CD14-positive monocyte (primary cell): Measurements from ENCODE around the gene ISX. TPM values are rescaled to one million over a fixed set of nuclear protein-coding genes. Genes with fewer than 3 reads are reported as not detected.
"Not testable (repeated sequence)": the region's sequence is repeated elsewhere in the genome, so short reads cannot be mapped to it uniquely, and the experiment has no call there.

ENCODE experiments used
- DNase-seq, 3 donors: peaks; one replicate each; pipeline ENCODE4 v3.0.0-alpha.2; 2011 to 2022
- H2AFZ ChIP-seq: 2 replicates; pipeline ENCODE4 v1.6.0; 2012; ENCODE audit warnings: mild to moderate bottlenecking, low read depth, low read length, inconsistent platforms; ENCODE audit not compliant: insufficient read depth, poor library complexity, severe bottlenecking
- H3K27ac ChIP-seq, 2 donors: 1 replicate in 1 of 2; 2 replicates in 1 of 2; pipeline ENCODE4 v1.5.1; 2012 to 2013; ENCODE audit warnings: low read length in 2 of 2, control low read depth in 1 of 2, inconsistent platforms in 1 of 2, low read depth in 1 of 2, mild to moderate bottlenecking in 1 of 2
- H3K27me3 ChIP-seq, 2 donors: one replicate each; pipeline versions ENCODE4 v1.6.0 to v1.6.1; 2011 to 2013; ENCODE audit warnings: low read length in 2 of 2; ENCODE audit not compliant: control insufficient read depth in 2 of 2, insufficient read depth in 2 of 2
- H3K36me3 ChIP-seq, 2 donors: replicated peaks in 1 of 2; 1 replicate in 1 of 2; 2 replicates in 1 of 2; pipeline versions ENCODE4 v1.5.1 to v1.6.1; 2012 to 2013; ENCODE audit warnings: low read length in 2 of 2, control low read depth in 1 of 2, inconsistent platforms in 1 of 2, mild to moderate bottlenecking in 1 of 2; ENCODE audit not compliant: insufficient read depth in 2 of 2, control insufficient read depth in 1 of 2
- H3K4me1 ChIP-seq, 2 donors: 1 replicate in 1 of 2; 2 replicates in 1 of 2; pipeline versions ENCODE4 v1.5.1 to v1.6.1; 2012 to 2013; ENCODE audit warnings: low read length in 2 of 2, control low read depth in 1 of 2, inconsistent platforms in 1 of 2, mild to moderate bottlenecking in 1 of 2, moderate library complexity in 1 of 2; ENCODE audit not compliant: insufficient read depth in 2 of 2, control insufficient read depth in 1 of 2
- H3K4me2 ChIP-seq: replicated peaks from 2 replicates; pipeline ENCODE3; 2012; ENCODE audit warnings: low read length, moderate library complexity, mild to moderate bottlenecking; ENCODE audit not compliant: poor library complexity, severe bottlenecking; ENCODE audit errors: extremely low read depth
- H3K4me3 ChIP-seq, 3 experiments: fragments of 200-600 bp in 1 of 3; sonication (generic) in 1 of 3; replicated peaks in 1 of 3; 1 replicate in 2 of 3; 2 replicates in 1 of 3; pipeline ENCODE4 v1.5.1; 2011 to 2013; ENCODE audit warnings: low read length in 3 of 3, mild to moderate bottlenecking in 3 of 3, control low read depth in 2 of 3, low read depth in 2 of 3, inconsistent platforms in 1 of 3, moderate library complexity in 1 of 3
- H3K79me2 ChIP-seq: 2 replicates; pipeline ENCODE4 v1.6.0; 2012; ENCODE audit warnings: mild to moderate bottlenecking, control low read depth, inconsistent platforms, low read length, moderate library complexity; ENCODE audit not compliant: insufficient read depth
- H3K9ac ChIP-seq: 2 replicates; pipeline ENCODE4 v1.6.0; 2017; ENCODE audit warnings: low read length, mild to moderate bottlenecking; ENCODE audit not compliant: insufficient read depth, poor library complexity, severe bottlenecking
- H3K9me3 ChIP-seq, 2 donors: replicated peaks in 1 of 2; 1 replicate in 1 of 2; 2 replicates in 1 of 2; pipeline versions ENCODE4 v1.5.1 to v1.6.1; 2012 to 2013; ENCODE audit warnings: low read length in 2 of 2, control low read depth in 1 of 2; ENCODE audit not compliant: control insufficient read depth in 1 of 2, insufficient read depth in 1 of 2
- H4K20me1 ChIP-seq: 2 replicates; pipeline ENCODE4 v1.6.0; 2012; ENCODE audit warnings: mild to moderate bottlenecking, low read length, control low read depth, moderate library complexity; ENCODE audit not compliant: insufficient read depth
- H3K27ac Mint-ChIP-seq, 7 donors: one replicate each; pipeline ENCODE4 v1.8.0; 2020; ENCODE audit warnings: mild to moderate bottlenecking in 7 of 7, mixed read lengths in 7 of 7, moderate library complexity in 6 of 7, inconsistent platforms in 2 of 7
- H3K27me3 Mint-ChIP-seq, 3 donors: one replicate each; pipeline ENCODE4 v1.8.0; 2021 to 2022; ENCODE audit warnings: low read depth in 3 of 3, mild to moderate bottlenecking in 3 of 3, mixed read lengths in 3 of 3, moderate library complexity in 3 of 3, inconsistent platforms in 1 of 3
- H3K36me3 Mint-ChIP-seq, 2 donors: one replicate each; pipeline ENCODE4 v1.8.0; 2020; ENCODE audit warnings: mixed read lengths in 2 of 2, inconsistent platforms in 1 of 2, mild to moderate bottlenecking in 1 of 2
- H3K4me1 Mint-ChIP-seq: one replicate; pipeline ENCODE4 v1.8.0; 2020; ENCODE audit warnings: mild to moderate bottlenecking, mixed read lengths
- H3K4me3 Mint-ChIP-seq, 2 donors: one replicate each; pipeline ENCODE4 v1.8.0; 2020; ENCODE audit warnings: mild to moderate bottlenecking in 2 of 2, mixed read lengths in 2 of 2, moderate library complexity in 1 of 2
- H3K9me3 Mint-ChIP-seq, 7 donors: one replicate each; pipeline ENCODE4 v1.8.0; 2020 to 2022; ENCODE audit warnings: mixed read lengths in 7 of 7, mild to moderate bottlenecking in 6 of 7, moderate library complexity in 6 of 7, inconsistent platforms in 2 of 7
- WGBS: methylation state at CpG from one replicate; pipeline ENCODE4 v1.1.5; 2013; ENCODE audit warnings: missing lambda C conversion rate; ENCODE audit not compliant: insufficient coverage; 5-methylcytosine and 5-hydroxymethylcytosine counted together
- intact Hi-C, 2 donors: fragments of 100-400 bp; cut with micrococcal nuclease; formaldehyde crosslinking; loops; one replicate each; pipeline versions ENCODE4 v1.15.0 to v1.15.1; 2023
- polyA plus RNA-seq, 3 donors: library from polyadenylated mRNA; depleted of rRNA in 1 of 3; unstranded in 2 of 3; stranded (reverse) in 1 of 3; fragments of 300-500 nt in 2 of 3; fragments of >200 nt in 1 of 3; fragmentation: Illumina TruSeq in 2 of 3; gene quantifications; 1 replicate in 2 of 3; 2 replicates in 1 of 3; pipeline ENCODE4 v1.2.3, GENCODE V29; 2012 to 2021
- TF ChIP-seq, protein P1 (sequence below): fragments of 200-600 bp; IDR thresholded peaks from one replicate; pipeline ENCODE4 v1.8.0; 2022; ENCODE audit warnings: antibody characterized with exemption, mild to moderate bottlenecking

ISX gene
- polyA plus RNA-seq, 3 donors, result not detected

DNA sequence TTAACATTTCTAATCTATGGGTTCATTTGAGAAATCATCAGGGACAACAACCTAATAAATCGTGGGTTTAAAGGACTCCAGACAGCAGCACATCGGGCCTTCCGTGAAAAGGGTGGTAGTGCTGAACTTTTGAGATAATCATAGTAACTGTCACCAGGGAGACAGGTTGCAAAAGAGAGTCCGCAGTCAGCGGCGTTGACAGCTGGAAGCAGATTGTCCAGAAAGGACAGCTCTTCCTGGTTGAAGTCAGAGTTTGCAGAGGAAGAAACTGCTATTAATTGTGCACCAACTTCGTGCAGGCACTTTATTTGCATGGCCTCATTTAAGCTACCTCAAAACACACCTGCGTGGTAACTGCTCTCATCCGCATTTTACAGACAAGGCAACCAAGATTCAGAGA, 20.5 kb upstream of the ISX start:
- H3K9ac ChIP-seq, result no peak overlapping the region
- H3K36me3 Mint-ChIP-seq, result no peaks in the 10 kb centered on the region
- no peak overlapping the region for H3K4me3 ChIP-seq
- DNase-seq, result no peak
- H3K27me3 ChIP-seq, result no peaks in the 10 kb centered on the region
- H3K27me3 Mint-ChIP-seq, result peaks cover 0 to 2% (median 0%) of the 10 kb centered on the region in 3 donors
- H3K36me3 ChIP-seq, result no peaks in the 10 kb centered on the region
- no peaks in the 10 kb centered on the region for H3K4me1 ChIP-seq
- 79% methylated on average over 7 of the region's 9 CpGs for WGBS
- no peaks in the 10 kb centered on the region for H3K79me2 ChIP-seq
- H3K4me3 Mint-ChIP-seq, result no peak overlapping the region
- H3K9me3 Mint-ChIP-seq, result peaks cover 0 to 3% (median 0%) of the 10 kb centered on the region in 7 donors
- TF ChIP-seq, protein P1, sequence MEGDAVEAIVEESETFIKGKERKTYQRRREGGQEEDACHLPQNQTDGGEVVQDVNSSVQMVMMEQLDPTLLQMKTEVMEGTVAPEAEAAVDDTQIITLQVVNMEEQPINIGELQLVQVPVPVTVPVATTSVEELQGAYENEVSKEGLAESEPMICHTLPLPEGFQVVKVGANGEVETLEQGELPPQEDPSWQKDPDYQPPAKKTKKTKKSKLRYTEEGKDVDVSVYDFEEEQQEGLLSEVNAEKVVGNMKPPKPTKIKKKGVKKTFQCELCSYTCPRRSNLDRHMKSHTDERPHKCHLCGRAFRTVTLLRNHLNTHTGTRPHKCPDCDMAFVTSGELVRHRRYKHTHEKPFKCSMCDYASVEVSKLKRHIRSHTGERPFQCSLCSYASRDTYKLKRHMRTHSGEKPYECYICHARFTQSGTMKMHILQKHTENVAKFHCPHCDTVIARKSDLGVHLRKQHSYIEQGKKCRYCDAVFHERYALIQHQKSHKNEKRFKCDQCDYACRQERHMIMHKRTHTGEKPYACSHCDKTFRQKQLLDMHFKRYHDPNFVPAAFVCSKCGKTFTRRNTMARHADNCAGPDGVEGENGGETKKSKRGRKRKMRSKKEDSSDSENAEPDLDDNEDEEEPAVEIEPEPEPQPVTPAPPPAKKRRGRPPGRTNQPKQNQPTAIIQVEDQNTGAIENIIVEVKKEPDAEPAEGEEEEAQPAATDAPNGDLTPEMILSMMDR, result no peak
- no peaks in the 10 kb centered on the region for H4K20me1 ChIP-seq
- no peak overlapping the region for H3K27ac ChIP-seq
- no peak overlapping the region for H3K27ac Mint-ChIP-seq
- no peak overlapping the region for H3K4me2 ChIP-seq
- H3K4me1 Mint-ChIP-seq, result no peaks in the 10 kb centered on the region
- H3K9me3 ChIP-seq, result no peaks in the 10 kb centered on the region
- no peak overlapping the region for H2AFZ ChIP-seq
- intact Hi-C loops, result no loop called here

DNA sequence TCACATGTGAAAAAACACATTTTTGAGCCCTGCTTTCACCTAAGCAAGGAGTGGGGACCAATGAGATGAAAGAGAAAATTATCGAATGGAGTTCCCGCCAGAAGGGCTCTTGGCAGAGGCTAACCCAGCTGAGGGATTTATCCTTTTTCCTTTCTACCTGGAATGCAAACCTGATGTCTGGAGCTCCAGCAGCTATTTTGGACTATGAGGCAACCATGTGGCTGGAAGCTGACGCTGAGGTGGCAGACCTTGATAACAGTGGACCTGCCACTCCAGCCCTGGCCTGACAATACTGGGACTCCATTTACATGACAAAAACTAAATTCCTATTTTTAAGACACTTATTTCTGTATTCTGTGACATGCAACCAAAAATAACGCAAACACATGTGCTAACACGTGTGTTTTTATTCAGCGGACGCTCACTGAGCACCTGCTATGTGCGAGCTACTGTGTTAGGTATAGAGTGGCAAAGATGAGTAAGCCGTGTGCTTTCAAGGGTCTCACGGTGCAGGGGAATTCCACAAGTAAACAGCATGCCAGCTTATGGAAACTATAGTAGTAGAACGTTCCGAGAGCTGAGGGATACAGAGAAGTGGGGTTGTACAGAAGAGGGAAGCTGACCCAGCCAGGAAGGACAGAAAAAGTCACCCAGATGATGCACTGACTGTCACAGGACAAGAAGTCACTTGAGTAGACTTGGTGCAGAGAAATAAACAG, 19.1 kb upstream of the ISX start:
- Mint-ChIP-seq H3K9me3 (peaks cover 0 to 3% (median 0%) of the 10 kb centered on the region in 7 donors), H3K4me1 (no peaks in the 10 kb centered on the region), H3K4me3 (no peak overlapping the region), H3K27ac (no peak overlapping the region), H3K27me3 (peaks cover 0 to 2% (median 0%) of the 10 kb centered on the region in 3 donors), H3K36me3 (no peaks in the 10 kb centered on the region)
- Histone ChIP-seq H2AFZ (no peak overlapping the region), H3K27me3 (no peaks in the 10 kb centered on the region), H3K9ac (no peak overlapping the region), H4K20me1 (no peaks in the 10 kb centered on the region), H3K27ac (no peak overlapping the region), H3K36me3 (no peaks in the 10 kb centered on the region), H3K4me3 (no peak overlapping the region), H3K79me2 (no peaks in the 10 kb centered on the region), H3K9me3 (no peaks in the 10 kb centered on the region), H3K4me2 (no peak overlapping the region), H3K4me1 (no peaks in the 10 kb centered on the region)
- no peak for DNase-seq
- TF ChIP-seq, protein P1, result no peak
- intact Hi-C loops, result no loop called here
- WGBS, result 94% methylated on average over 10 of the region's 12 CpGs

DNA sequence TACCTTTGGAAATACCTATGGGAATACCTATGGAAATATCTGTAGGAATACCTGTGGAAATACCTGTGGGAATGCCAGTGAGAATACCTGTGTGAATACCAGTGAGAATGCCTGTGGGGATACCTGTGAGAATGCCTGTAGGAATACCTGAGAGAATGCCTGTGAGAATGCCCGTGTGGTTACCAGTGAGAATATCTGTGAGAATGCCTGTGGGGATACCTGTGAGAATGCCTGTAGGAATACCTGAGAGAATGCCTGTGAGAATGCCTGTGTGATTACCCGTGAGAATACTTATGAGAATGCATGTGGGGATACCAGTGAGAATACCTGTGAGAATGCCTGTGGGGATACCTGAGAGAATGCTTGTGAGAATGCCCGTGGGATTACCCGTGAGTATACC, 15.9 kb upstream of the ISX start:
- H3K27me3 ChIP-seq, H3K36me3 ChIP-seq, H3K9me3 ChIP-seq, H3K79me2 ChIP-seq, H3K4me1 ChIP-seq, H4K20me1 ChIP-seq, H3K36me3 Mint-ChIP-seq, DNase-seq, H3K4me3 ChIP-seq, H3K9me3 Mint-ChIP-seq, H3K4me2 ChIP-seq, H3K9ac ChIP-seq, H3K4me1 Mint-ChIP-seq, H3K27ac Mint-ChIP-seq, H3K27me3 Mint-ChIP-seq, H2AFZ ChIP-seq, intact Hi-C loops, H3K4me3 Mint-ChIP-seq, H3K27ac ChIP-seq: not testable (repeated sequence)
- WGBS, result 91% methylated on average over 4 of the region's 4 CpGs
